ENCODE data around the gene EEF1AKMT3. TPM values are rescaled to one million over a fixed set of nuclear protein-coding genes. Genes with fewer than 3 reads are reported as not detected.
A peak's percentile ranks its signal among the peaks of the same experiment; 100 is the strongest.

The EEF1AKMT3 gene
- total RNA-seq, 5 donors from 2014 or later (not counting 1 experiment from before 2014, with no cell fraction given), result 2.4 to 5.1 (median 3.4) TPM

- H3K9me3 ChIP-seq, result no peaks in the 10 kb centered on the region
- ATAC-seq (replicated peaks in 1 of 4) (no peak), DNase-seq (no peak)
- peaks cover 55 to 59% (median 55%) of the 10 kb centered on the region in 3 donors for H3K4me1 Mint-ChIP-seq
- peak overlapping the region; percentile 93 to 99 for H3K27ac Mint-ChIP-seq
- no peaks in the 10 kb centered on the region for H3K27me3 Mint-ChIP-seq
- peak overlapping the region; percentile 80 for H3K27ac ChIP-seq (ENCODE audit: low read length)
- peak overlapping the region; percentile 89 to 96 (median 89) for H3K4me3 Mint-ChIP-seq
- WGBS (ENCODE audit: insufficient coverage), result no CpG with 5 or more reads among the region's 5 CpGs
- H3K4me1 ChIP-seq (ENCODE audit: control insufficient read depth in 1 of 2, extremely low read depth in 1 of 2, insufficient read depth in 2 of 2, low read length in 2 of 2), result peaks cover 34 to 59% of the 10 kb centered on the region in 2 experiments
- peaks cover 18% of the 10 kb centered on the region for H3K36me3 Mint-ChIP-seq
- ChIA-PET POLR2A (no interaction called here), CTCF (interaction anchor here in 1 of 2 donors (0.5 to 1.0 kb wide), 2 partner anchors 11 to 39 kb away, joined by 3 read pairs; no protein-coding TSS in a partner anchor)
- peaks cover 4 to 25% of the 10 kb centered on the region in 2 donors for H3K36me3 ChIP-seq (ENCODE audit: control insufficient read depth in 2 of 2, extremely low read depth in 1 of 2, insufficient read depth in 1 of 2, low read length in 1 of 2)
- no peaks in the 10 kb centered on the region for H3K27me3 ChIP-seq (replicated peaks in 1 of 2; ENCODE audit: control insufficient read depth in 2 of 2, extremely low read depth in 1 of 2, insufficient read depth in 2 of 2, low read length in 1 of 2)
- H3K4me3 ChIP-seq (ENCODE audit: control insufficient read depth in 1 of 2, extremely low read depth in 1 of 2, low read length in 1 of 2), result peak overlapping the region in 1 of 2 donors; percentile 7
- no peaks in the 10 kb centered on the region for H3K9me3 Mint-ChIP-seq
These were observed 19.8 kb upstream of the EEF1AKMT3 start for GRCh38 chr12:57752668-57753000.

- ChIA-PET POLR2A (interaction anchor here (0.6 to 1.0 kb wide), 2 partner anchors 9 to 28 kb away, joined by 3 read pairs; partner anchors contain the start of gene TSPAN31 (in 1 of the 2)), CTCF (interaction anchor here in 1 of 2 donors (0.6 to 1.1 kb wide), 2 partner anchors 9 to 18 kb away, joined by 3 read pairs; partner anchors contain the start of genes EEF1AKMT3, METTL1 and TSPAN31)
- H3K9me3 Mint-ChIP-seq, result no peaks in the 10 kb centered on the region
- peaks cover 60 to 66% (median 62%) of the 10 kb centered on the region in 3 donors for H3K4me1 Mint-ChIP-seq
- peak overlapping the region; percentile 93 to 99 for H3K27ac Mint-ChIP-seq
- DNase-seq (peak in 1 of 35 experiments; percentile 25), ATAC-seq (replicated peaks in 1 of 4) (no peak)
- H3K4me3 ChIP-seq (ENCODE audit: control insufficient read depth in 1 of 2, extremely low read depth in 1 of 2, low read length in 1 of 2), result no peak overlapping the region
- peaks cover 34 to 59% of the 10 kb centered on the region in 2 experiments for H3K4me1 ChIP-seq (ENCODE audit: control insufficient read depth in 1 of 2, extremely low read depth in 1 of 2, insufficient read depth in 2 of 2, low read length in 2 of 2)
- no peaks in the 10 kb centered on the region for H3K9me3 ChIP-seq
- no peaks in the 10 kb centered on the region for H3K27me3 Mint-ChIP-seq
- peaks cover 19% of the 10 kb centered on the region for H3K36me3 Mint-ChIP-seq
- no peaks in the 10 kb centered on the region for H3K27me3 ChIP-seq (replicated peaks in 1 of 2; ENCODE audit: control insufficient read depth in 2 of 2, extremely low read depth in 1 of 2, insufficient read depth in 2 of 2, low read length in 1 of 2)
- H3K27ac ChIP-seq (ENCODE audit: low read length), result peak overlapping the region; percentile 80
- H3K4me3 Mint-ChIP-seq, result peak overlapping the region; percentile 81 to 91 (median 90)
- 50% methylated on average over 1 of the region's 1 CpG for WGBS (ENCODE audit: insufficient coverage)
- H3K36me3 ChIP-seq (ENCODE audit: control insufficient read depth in 2 of 2, extremely low read depth in 1 of 2, insufficient read depth in 1 of 2, low read length in 1 of 2), result peaks cover 10 to 28% of the 10 kb centered on the region in 2 donors
These were observed 18.6 kb upstream of the EEF1AKMT3 start for GRCh38 chr12:57753756-57754337.

- peaks cover 34 to 65% of the 10 kb centered on the region in 2 experiments for H3K4me1 ChIP-seq (ENCODE audit: control insufficient read depth in 1 of 2, extremely low read depth in 1 of 2, insufficient read depth in 2 of 2, low read length in 2 of 2)
- H3K4me3 Mint-ChIP-seq, result peak within 1 kb of the TSS; percentile 81 to 91 (median 90)
- no peaks in the 10 kb centered on the region for H3K9me3 Mint-ChIP-seq
- ChIA-PET POLR2A (interaction anchor here (0.6 to 1.0 kb wide), 2 partner anchors 10 to 27 kb away, joined by 3 read pairs; partner anchors contain the start of gene TSPAN31 (in 1 of the 2)), CTCF (interaction anchor here in 1 of 2 donors (0.6 to 2.5 kb wide), 5 partner anchors 10 to 144 kb away, joined by 3 to 11 read pairs (median 9); partner anchors contain the start of genes EEF1AKMT3, METTL1 and TSPAN31)
- H3K4me3 ChIP-seq (ENCODE audit: control insufficient read depth in 1 of 2, extremely low read depth in 1 of 2, low read length in 1 of 2), result peak within 1 kb of the TSS; percentile 55 to 70
- no peaks in the 10 kb centered on the region for H3K27me3 ChIP-seq (replicated peaks in 1 of 2; ENCODE audit: control insufficient read depth in 2 of 2, extremely low read depth in 1 of 2, insufficient read depth in 2 of 2, low read length in 1 of 2)
- H3K27ac Mint-ChIP-seq, result peak within 1 kb of the TSS; percentile 93 to 99
- 1% methylated on average over 24 of the region's 41 CpGs for WGBS (ENCODE audit: insufficient coverage)
- peaks cover 65 to 71% (median 69%) of the 10 kb centered on the region in 3 donors for H3K4me1 Mint-ChIP-seq
- DNase-seq, result peak; percentile 65 to 90 (median 78)
- H3K36me3 Mint-ChIP-seq, result peaks cover 21% of the 10 kb centered on the region
- H3K27ac ChIP-seq (ENCODE audit: low read length), result peak within 1 kb of the TSS; percentile 80
- no peaks in the 10 kb centered on the region for H3K27me3 Mint-ChIP-seq
- peak; percentile 46 to 57 (median 50) for ATAC-seq (replicated peaks in 1 of 4)
- peaks cover 7 to 26% of the 10 kb centered on the region in 2 donors for H3K36me3 ChIP-seq (ENCODE audit: control insufficient read depth in 2 of 2, extremely low read depth in 1 of 2, insufficient read depth in 1 of 2, low read length in 1 of 2)
- no peaks in the 10 kb centered on the region for H3K9me3 ChIP-seq
These were observed 17.8 kb upstream of the EEF1AKMT3 start, which contains the start of gene MARCHF9 for GRCh38 chr12:57754411-57755193. TSS of gene MARCHF9 (plus strand) at chr12:57755103. CDS start at chr12:57755529, 426 bp downstream.

GRCh38 chr12:57755194-57755453 lies 17.3 kb upstream of the EEF1AKMT3 start:
- peak overlapping the region in 1 of 2 donors; percentile 55 for H3K4me3 ChIP-seq (ENCODE audit: control insufficient read depth in 1 of 2, extremely low read depth in 1 of 2, low read length in 1 of 2)
- POLR2A ChIA-PET, result no interaction called here

GRCh38 chr12:57755454-57756372 lies 16.7 kb upstream of the EEF1AKMT3 start:
- H3K4me3 Mint-ChIP-seq, result peak overlapping the region; percentile 81 to 87 (median 82)
- ATAC-seq (replicated peaks in 1 of 4) (peak in 2 of 4 experiments; percentile 8 to 13), DNase-seq (peak in 17 of 35 experiments; percentile 20 to 66 (median 33))
- peak overlapping the region; percentile 55 for H3K27ac ChIP-seq (ENCODE audit: low read length)
- H3K27me3 Mint-ChIP-seq, result no peaks in the 10 kb centered on the region
- ChIA-PET CTCF (interaction anchor here (0.5 to 2.5 kb wide), 14 partner anchors 9 to 334 kb away, joined by 3 to 14 read pairs (median 7); partner anchors contain the start of genes EEF1AKMT3 (in 1 of the 2), METTL1 (in 1 of the 2), TSFM (in 1 of the 2) and TSPAN31 (in 1 of the 2)), POLR2A (interaction anchor here in 1 of 2 donors (1.3 kb wide), 1 partner anchor 12 kb away, joined by 4 read pairs; the partner anchor contains the start of gene CYP27B1)
- no peaks in the 10 kb centered on the region for H3K9me3 Mint-ChIP-seq
- H3K27me3 ChIP-seq (replicated peaks in 1 of 2; ENCODE audit: control insufficient read depth in 2 of 2, extremely low read depth in 1 of 2, insufficient read depth in 2 of 2, low read length in 1 of 2), result no peaks in the 10 kb centered on the region
- peak overlapping the region; percentile 55 to 70 for H3K4me3 ChIP-seq (ENCODE audit: control insufficient read depth in 1 of 2, extremely low read depth in 1 of 2, low read length in 1 of 2)
- peaks cover 63 to 70% (median 70%) of the 10 kb centered on the region in 3 donors for H3K4me1 Mint-ChIP-seq
- H3K9me3 ChIP-seq, result no peaks in the 10 kb centered on the region
- WGBS (ENCODE audit: insufficient coverage), result 1% methylated on average over 51 of the region's 76 CpGs
- peaks cover 7 to 19% of the 10 kb centered on the region in 2 donors for H3K36me3 ChIP-seq (ENCODE audit: control insufficient read depth in 2 of 2, extremely low read depth in 1 of 2, insufficient read depth in 1 of 2, low read length in 1 of 2)
- H3K4me1 ChIP-seq (ENCODE audit: control insufficient read depth in 1 of 2, extremely low read depth in 1 of 2, insufficient read depth in 2 of 2, low read length in 2 of 2), result peaks cover 34 to 59% of the 10 kb centered on the region in 2 experiments
- H3K36me3 Mint-ChIP-seq, result peaks cover 16% of the 10 kb centered on the region
- H3K27ac Mint-ChIP-seq, result peak overlapping the region; percentile 93

More at GRCh38 chr12:57755194-57755453, 17.3 kb upstream of the EEF1AKMT3 start:
- Histone ChIP-seq H3K9me3 (no peaks in the 10 kb centered on the region), H3K4me1 (ENCODE audit: control insufficient read depth in 1 of 2, extremely low read depth in 1 of 2, insufficient read depth in 2 of 2, low read length in 2 of 2) (peaks cover 34 to 65% of the 10 kb centered on the region in 2 experiments), H3K27ac (ENCODE audit: low read length) (peak overlapping the region; percentile 80), H3K27me3 (replicated peaks in 1 of 2; ENCODE audit: control insufficient read depth in 2 of 2, extremely low read depth in 1 of 2, insufficient read depth in 2 of 2, low read length in 1 of 2) (no peaks in the 10 kb centered on the region), H3K36me3 (ENCODE audit: control insufficient read depth in 2 of 2, extremely low read depth in 1 of 2, insufficient read depth in 1 of 2, low read length in 1 of 2) (peaks cover 7 to 25% of the 10 kb centered on the region in 2 donors)
- CTCF ChIA-PET, result interaction anchor here in 1 of 2 donors (2.3 to 2.5 kb wide), 3 partner anchors 10 to 144 kb away, joined by 9 to 11 read pairs (median 9); partner anchors contain the start of genes EEF1AKMT3 and METTL1
- no peak for DNase-seq
- Mint-ChIP-seq H3K4me3 (peak overlapping the region in 1 of 3 donors; percentile 81), H3K4me1 (peaks cover 69 to 76% (median 74%) of the 10 kb centered on the region in 3 donors), H3K27me3 (no peaks in the 10 kb centered on the region), H3K27ac (no peak overlapping the region), H3K9me3 (no peaks in the 10 kb centered on the region), H3K36me3 (peaks cover 22% of the 10 kb centered on the region)
- no peak for ATAC-seq (replicated peaks in 1 of 4)
- 1% methylated on average over 17 of the region's 34 CpGs for WGBS (ENCODE audit: insufficient coverage)

Measured in T-cell (primary cell).